OCI-LY1 (cell line): ENCODE results near the gene PLA2G3.
"Not testable (repeated sequence)": the region's sequence is repeated elsewhere in the genome, so short reads cannot be mapped to it uniquely, and the experiment has no call there.

Experiments
- H2AFZ ChIP-seq: fragments of 200-600 bp; sonication (generic), shearing (Covaris generic); 2 replicates; pipeline ENCODE4 v1.6.0; 2014; ENCODE audit warnings: antibody characterized with exemption, mild to moderate bottlenecking, low read length
- H3F3A ChIP-seq: fragments of 200-600 bp; sonication (generic), shearing (Covaris generic); 2 replicates; pipeline ENCODE4 v1.6.0; 2014; ENCODE audit warnings: mild to moderate bottlenecking, antibody characterized with exemption, low read length, moderate library complexity; ENCODE audit not compliant: insufficient read depth
- H3K27ac ChIP-seq: fragments of 200-600 bp; sonication (generic); 2 replicates; pipeline ENCODE4 v1.5.1; 2014; ENCODE audit warnings: low read length, mixed run types, mild to moderate bottlenecking, low read depth; ENCODE audit not compliant: poor library complexity, severe bottlenecking
- H3K27me3 ChIP-seq: fragments of 200-600 bp; sonication (generic); 2 replicates; pipeline ENCODE4 v1.6.0; 2014; ENCODE audit warnings: antibody characterized with exemption, mild to moderate bottlenecking, low read length, moderate library complexity; ENCODE audit not compliant: insufficient read depth
- H3K36me3 ChIP-seq: fragments of 200-600 bp; sonication (generic); 2 replicates; pipeline ENCODE4 v1.6.1; 2014; ENCODE audit warnings: mild to moderate bottlenecking, antibody characterized with exemption, low read length, moderate library complexity, mixed read lengths; ENCODE audit not compliant: insufficient read depth
- H3K4me1 ChIP-seq: fragments of 200-600 bp; sonication (generic); 2 replicates; pipeline ENCODE4 v1.5.1; 2014; ENCODE audit warnings: mild to moderate bottlenecking, low read length, moderate library complexity; ENCODE audit not compliant: insufficient read depth, severe bottlenecking
- H3K4me2 ChIP-seq: fragments of 200-600 bp; sonication (generic), shearing (Covaris generic); 2 replicates; pipeline ENCODE4 v1.6.1; 2014; ENCODE audit warnings: low read length
- H3K4me3 ChIP-seq: fragments of 200-600 bp; sonication (generic); 2 replicates; pipeline ENCODE4 v1.5.1; 2014; ENCODE audit warnings: low read length, low read depth, mild to moderate bottlenecking, mixed read lengths; ENCODE audit not compliant: poor library complexity, severe bottlenecking
- H3K79me2 ChIP-seq: fragments of 200-600 bp; shearing (Covaris generic); 2 replicates; pipeline ENCODE4 v1.6.1; 2016; ENCODE audit warnings: mixed run types, low read length, mixed read lengths; ENCODE audit not compliant: insufficient read depth
- H3K9ac ChIP-seq: fragments of 200-600 bp; sonication (generic), shearing (Covaris generic); 2 replicates; pipeline ENCODE4 v1.6.1; 2014; ENCODE audit warnings: mild to moderate bottlenecking, low read length, mixed read lengths
- H3K9me2 ChIP-seq: fragments of 200-600 bp; sonication (generic), shearing (Covaris generic); 2 replicates; pipeline ENCODE4 v1.6.1; 2014; ENCODE audit warnings: low read depth, mild to moderate bottlenecking, low read length, mixed read lengths
- H3K9me3 ChIP-seq: fragments of 200-600 bp; shearing (Covaris generic); 2 replicates; pipeline ENCODE4 v1.6.1; 2014; ENCODE audit warnings: low read length, mixed read lengths
- H4K20me1 ChIP-seq: fragments of 200-600 bp; sonication (generic), shearing (Covaris generic); 2 replicates; pipeline ENCODE4 v1.6.0; 2016; ENCODE audit warnings: mild to moderate bottlenecking, low read length; ENCODE audit not compliant: insufficient read depth
- CTCF ChIP-seq: fragments of 200-600 bp; sonication (generic), shearing (Covaris generic); IDR thresholded peaks from 2 replicates; pipeline ENCODE4 v1.5.1; 2017; ENCODE audit warnings: mild to moderate bottlenecking, antibody characterized with exemption, low read length, moderate library complexity, mixed read lengths
- EZH2 ChIP-seq: fragments of 200-600 bp; sonication (generic), shearing (Covaris generic); IDR thresholded peaks from 2 replicates; pipeline ENCODE4 v1.8.0; 2017; ENCODE audit warnings: borderline replicate concordance, mixed run types, mild to moderate bottlenecking, antibody characterized with exemption, low read length, moderate library complexity, mixed read lengths

The PLA2G3 gene

GRCh38 chr22:31119026-31119717 lies 21.1 kb downstream of the PLA2G3 start:
- no peaks in the 10 kb centered on the region for H3K79me2 ChIP-seq
- H3K9me2 ChIP-seq = no peaks in the 10 kb centered on the region
- H2AFZ ChIP-seq = no peak overlapping the region
- H3F3A ChIP-seq = no peaks in the 10 kb centered on the region
- no peak overlapping the region for H3K27ac ChIP-seq
- no peaks in the 10 kb centered on the region for H3K9me3 ChIP-seq
- H3K9ac ChIP-seq = no peak overlapping the region
- no peaks in the 10 kb centered on the region for H3K36me3 ChIP-seq
- no peak overlapping the region for H3K4me3 ChIP-seq
- no peak overlapping the region for H3K4me2 ChIP-seq
- no peaks in the 10 kb centered on the region for H3K4me1 ChIP-seq
- TF ChIP-seq CTCF (no peak), EZH2 (no peak)
- H3K27me3 ChIP-seq = no peaks in the 10 kb centered on the region
- H4K20me1 ChIP-seq = no peaks in the 10 kb centered on the region

GRCh38 chr22:31118046-31118820 lies 22.1 kb downstream of the PLA2G3 start:
- Histone ChIP-seq H2AFZ (no peak overlapping the region), H3K27ac (no peak overlapping the region), H4K20me1 (no peaks in the 10 kb centered on the region), H3K9me3 (no peaks in the 10 kb centered on the region), H3K27me3 (no peaks in the 10 kb centered on the region), H3F3A (no peaks in the 10 kb centered on the region), H3K36me3 (no peaks in the 10 kb centered on the region), H3K4me3 (no peak overlapping the region), H3K79me2 (no peaks in the 10 kb centered on the region), H3K4me1 (no peaks in the 10 kb centered on the region), H3K9me2 (no peaks in the 10 kb centered on the region), H3K4me2 (no peak overlapping the region), H3K9ac (no peak overlapping the region)
- TF ChIP-seq CTCF (no peak), EZH2 (no peak)

GRCh38 chr22:31112547-31113091 lies 27.7 kb downstream of the PLA2G3 start:
- not testable (repeated sequence) for H3F3A ChIP-seq, H3K4me1 ChIP-seq, H3K4me2 ChIP-seq, H3K4me3 ChIP-seq, H3K27me3 ChIP-seq, H3K36me3 ChIP-seq, H3K9me3 ChIP-seq, H4K20me1 ChIP-seq, H3K9ac ChIP-seq, H3K79me2 ChIP-seq, H3K27ac ChIP-seq, H2AFZ ChIP-seq, H3K9me2 ChIP-seq
